KOPT-K1 (cell line): ENCODE data around the gene FAM83D.
"Not testable (repeated sequence)": the region's sequence is repeated elsewhere in the genome, so short reads cannot be mapped to it uniquely, and the experiment has no call there.

Experiments used
- H3K27ac ChIP-seq: fragments of 200-600 bp; sonication (generic); 2 replicates; pipeline ENCODE4 v1.5.1; 2016; ENCODE audit warnings: antibody characterized with exemption, mild to moderate bottlenecking, low read depth, low read length; ENCODE audit not compliant: poor library complexity, severe bottlenecking
- H3K36me3 ChIP-seq: fragments of 200-600 bp; sonication (generic); 2 replicates; pipeline ENCODE4 v1.5.1; 2017; ENCODE audit warnings: antibody characterized with exemption, mild to moderate bottlenecking, low read length, moderate library complexity; ENCODE audit not compliant: insufficient read depth
- H3K9me3 ChIP-seq: fragments of 200-600 bp; sonication (generic); 2 replicates; pipeline ENCODE4 v1.5.1; 2017; ENCODE audit warnings: antibody characterized with exemption, low read length, mild to moderate bottlenecking; ENCODE audit not compliant: insufficient read depth, poor library complexity, severe bottlenecking

Gene FAM83D

GRCh38 chr20:38937978-38938473 is 11.8 kb downstream of the FAM83D start:
- Histone ChIP-seq H3K9me3 (no peaks in the 10 kb centered on the region), H3K36me3 (peaks cover 99% of the 10 kb centered on the region), H3K27ac (no peak overlapping the region)

- peaks cover 99% of the 10 kb centered on the region for H3K36me3 ChIP-seq
- H3K9me3 ChIP-seq: no peaks in the 10 kb centered on the region
- no peak overlapping the region for H3K27ac ChIP-seq
Measured at GRCh38 chr20:38939686-38940085, 13.5 kb downstream of the FAM83D start.

- no peaks in the 10 kb centered on the region for H3K9me3 ChIP-seq
- H3K27ac ChIP-seq: no peak overlapping the region
- H3K36me3 ChIP-seq: peaks cover 96% of the 10 kb centered on the region
Measured at GRCh38 chr20:38940644-38941043, 14.4 kb downstream of the FAM83D start.

DNA sequence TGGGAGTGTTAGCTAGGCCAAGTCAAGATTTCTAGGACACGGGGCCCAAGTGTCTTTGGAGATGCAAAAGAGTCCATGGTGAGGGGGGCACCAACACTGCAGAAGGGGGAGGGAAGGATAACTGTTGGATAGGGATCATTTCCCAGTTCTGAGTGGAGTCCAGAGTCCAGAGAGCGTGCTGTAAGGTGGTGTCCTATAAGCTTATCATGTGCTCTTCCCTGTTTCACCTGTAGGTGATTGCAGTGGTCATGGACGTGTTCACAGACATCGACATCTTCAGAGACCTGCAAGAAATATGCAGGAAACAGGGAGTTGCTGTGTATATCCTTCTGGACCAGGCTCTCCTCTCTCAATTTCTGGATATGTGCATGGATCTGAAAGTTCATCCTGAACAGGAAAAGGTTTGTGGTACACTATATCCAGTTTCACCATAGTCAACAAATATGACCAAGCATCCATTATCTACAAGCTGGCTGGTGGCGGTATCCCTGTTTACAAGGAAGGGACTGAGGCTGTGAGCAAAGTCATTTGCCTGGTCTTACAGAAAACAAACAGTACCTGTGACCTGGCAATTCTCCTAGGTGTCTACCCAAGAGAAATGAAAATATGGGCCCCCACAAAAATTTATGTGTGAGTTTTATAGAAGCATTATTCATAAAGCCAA is 15.6 kb downstream of the FAM83D start:
- Histone ChIP-seq H3K36me3 (peaks cover 96% of the 10 kb centered on the region), H3K9me3 (no peaks in the 10 kb centered on the region), H3K27ac (no peak overlapping the region)

- Histone ChIP-seq H3K9me3 (no peaks in the 10 kb centered on the region), H3K27ac (no peak overlapping the region), H3K36me3 (peaks cover 96% of the 10 kb centered on the region)
Measured at GRCh38 chr20:38945012-38945411, 18.8 kb downstream of the FAM83D start.

- no peak overlapping the region for H3K27ac ChIP-seq
- H3K36me3 ChIP-seq: peaks cover 96% of the 10 kb centered on the region
- no peaks in the 10 kb centered on the region for H3K9me3 ChIP-seq
Measured at GRCh38 chr20:38946836-38947235, 20.6 kb downstream of the FAM83D start.

DNA sequence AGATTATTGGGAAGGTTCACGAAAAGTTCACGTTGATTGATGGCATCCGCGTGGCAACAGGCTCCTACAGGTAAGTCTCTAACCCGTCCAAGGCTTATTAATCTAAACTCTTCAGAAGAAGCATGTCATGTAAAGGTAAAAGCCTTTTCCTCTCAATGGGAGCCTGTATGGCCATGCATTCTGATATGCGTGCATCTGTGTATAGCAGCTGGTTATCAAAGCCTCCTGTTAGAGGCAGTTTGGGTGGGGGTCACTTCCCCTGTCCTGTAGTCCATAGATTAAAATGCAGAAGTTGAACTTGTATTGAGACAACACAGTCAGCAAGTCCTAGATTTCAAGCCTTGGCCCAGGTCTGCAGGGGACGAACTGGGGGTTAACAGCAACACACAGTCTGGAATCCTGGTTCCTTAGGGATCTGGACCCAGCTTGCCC is 21.7 kb downstream of the FAM83D start:
- peaks cover 96% of the 10 kb centered on the region for H3K36me3 ChIP-seq
- no peaks in the 10 kb centered on the region for H3K9me3 ChIP-seq
- H3K27ac ChIP-seq: no peak overlapping the region

DNA sequence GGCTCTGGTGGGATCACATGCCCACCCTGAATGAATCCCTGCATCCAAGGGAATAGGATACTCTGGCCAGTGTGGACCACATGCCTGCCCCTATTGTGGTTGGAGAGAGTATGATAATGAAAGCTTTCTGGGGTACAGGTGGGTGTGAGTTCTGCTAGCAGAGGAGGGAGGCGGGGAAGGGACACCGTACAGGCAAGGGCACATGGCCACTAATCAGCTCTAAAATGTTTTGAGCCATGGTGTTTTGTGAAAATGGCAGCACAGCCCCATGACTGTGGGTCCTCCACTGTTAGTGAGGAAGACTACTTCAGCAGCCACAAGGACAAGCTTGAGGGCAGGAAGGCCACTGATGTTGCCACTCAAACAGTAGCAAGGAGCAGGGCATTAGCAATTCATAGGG is 24.0 kb downstream of the FAM83D start:
- Histone ChIP-seq H3K36me3 (peaks cover 94% of the 10 kb centered on the region), H3K9me3 (no peaks in the 10 kb centered on the region), H3K27ac (no peak overlapping the region)

DNA sequence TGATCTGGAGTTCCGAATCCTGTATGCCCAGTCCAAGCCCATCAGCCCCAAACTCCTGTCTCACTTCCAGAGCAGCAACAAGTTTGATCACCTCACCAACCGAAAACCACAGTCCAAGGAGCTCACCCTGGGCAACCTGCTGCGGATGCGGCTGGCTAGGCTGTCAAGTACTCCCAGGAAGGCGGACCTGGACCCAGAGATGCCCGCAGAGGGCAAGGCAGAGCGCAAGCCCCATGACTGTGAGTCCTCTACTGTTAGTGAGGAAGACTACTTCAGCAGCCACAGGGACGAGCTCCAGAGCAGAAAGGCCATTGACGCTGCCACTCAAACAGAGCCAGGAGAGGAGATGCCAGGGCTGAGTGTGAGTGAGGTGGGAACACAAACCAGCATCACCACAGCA is 25.4 kb downstream of the FAM83D start:
- Histone ChIP-seq H3K9me3 (no peaks in the 10 kb centered on the region), H3K36me3 (peaks cover 84% of the 10 kb centered on the region), H3K27ac (no peak overlapping the region)

DNA sequence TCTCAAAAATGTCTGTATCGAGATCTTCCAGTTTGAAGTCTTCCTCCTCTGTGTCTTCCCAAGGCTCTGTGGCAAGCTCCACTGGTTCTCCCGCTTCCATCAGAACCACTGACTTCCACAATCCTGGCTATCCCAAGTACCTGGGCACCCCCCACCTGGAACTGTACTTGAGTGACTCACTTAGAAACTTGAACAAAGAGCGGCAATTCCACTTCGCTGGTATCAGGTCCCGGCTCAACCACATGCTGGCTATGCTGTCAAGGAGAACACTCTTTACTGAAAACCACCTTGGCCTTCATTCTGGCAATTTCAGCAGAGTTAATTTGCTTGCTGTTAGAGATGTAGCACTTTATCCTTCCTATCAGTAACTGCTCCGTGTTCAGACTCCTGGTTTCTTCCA is 25.9 kb downstream of the FAM83D start:
- Histone ChIP-seq H3K9me3 (no peaks in the 10 kb centered on the region), H3K27ac (no peak overlapping the region), H3K36me3 (peaks cover 78% of the 10 kb centered on the region)

DNA sequence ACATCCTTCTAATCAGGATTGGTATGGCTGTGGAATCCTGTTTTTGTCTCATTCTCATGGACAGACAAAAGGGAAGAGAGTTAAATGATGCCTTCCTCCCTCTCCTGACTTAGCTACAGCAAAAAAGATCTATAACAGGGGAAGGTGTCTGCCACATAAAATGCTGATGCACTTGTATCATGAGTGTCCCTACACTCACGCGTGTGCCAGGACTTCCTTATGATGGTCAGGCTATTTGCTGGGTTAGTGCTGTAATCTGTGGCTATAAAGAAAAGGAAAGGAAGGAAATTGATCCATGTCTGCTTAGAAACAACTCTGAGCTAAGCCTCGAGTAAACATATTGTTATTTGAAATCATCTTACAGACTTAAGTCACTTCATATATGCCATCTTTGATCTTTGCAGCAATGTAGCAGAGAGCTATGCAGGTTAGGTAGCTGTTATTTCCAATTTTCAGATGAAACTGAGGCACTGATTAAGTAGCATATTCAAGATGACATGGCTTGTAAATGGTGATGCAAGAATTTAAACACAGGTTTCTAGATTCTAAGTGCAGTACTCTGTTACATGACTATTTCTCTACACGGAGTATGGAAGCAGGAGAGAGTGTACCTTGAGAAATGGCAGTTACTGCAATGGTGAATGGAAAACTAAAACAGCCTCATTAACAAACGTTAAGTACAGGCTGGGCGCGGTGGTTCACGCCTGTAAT is 27.6 kb downstream of the FAM83D start:
- no peak overlapping the region for H3K27ac ChIP-seq
- no peaks in the 10 kb centered on the region for H3K9me3 ChIP-seq
- peaks cover 62% of the 10 kb centered on the region for H3K36me3 ChIP-seq

GRCh38 chr20:38957235-38957876 is 31.1 kb downstream of the FAM83D start:
- Histone ChIP-seq H3K27ac (no peak overlapping the region), H3K9me3 (no peaks in the 10 kb centered on the region), H3K36me3 (peaks cover 26% of the 10 kb centered on the region)

GRCh38 chr20:38957915-38958485 is 31.8 kb downstream of the FAM83D start:
- no peaks in the 10 kb centered on the region for H3K9me3 ChIP-seq
- H3K27ac ChIP-seq: no peak overlapping the region
- H3K36me3 ChIP-seq: peaks cover 20% of the 10 kb centered on the region

GRCh38 chr20:38960187-38960687 is 34.0 kb downstream of the FAM83D start:
- not testable (repeated sequence) for H3K27ac ChIP-seq, H3K9me3 ChIP-seq, H3K36me3 ChIP-seq

GRCh38 chr20:38961530-38962043 is 35.4 kb downstream of the FAM83D start:
- H3K36me3 ChIP-seq: peaks cover 8% of the 10 kb centered on the region; the same call in 1 of the 2 replicates
- no peaks in the 10 kb centered on the region for H3K9me3 ChIP-seq
- peak overlapping the region; percentile 90 for H3K27ac ChIP-seq
